H7 (cell line): ENCODE data around the gene GSPT2. TPM values are rescaled to one million over a fixed set of nuclear protein-coding genes. Genes with fewer than 3 reads are reported as not detected.

Experiments
- DNase-seq: peaks from one replicate; pipeline ENCODE4 v3.0.0; 2012
- H3K27me3 ChIP-seq: 2 replicates; pipeline ENCODE4 v1.6.0; 2011; ENCODE audit warnings: mild to moderate bottlenecking, low read length; ENCODE audit not compliant: control insufficient read depth, insufficient read depth
- H3K36me3 ChIP-seq: replicated peaks from 2 replicates; pipeline ENCODE4 v1.5.1; 2011; ENCODE audit warnings: low read length; ENCODE audit not compliant: control insufficient read depth, insufficient read depth
- H3K4me3 ChIP-seq: 2 replicates; pipeline ENCODE4 v1.5.1; 2011; ENCODE audit warnings: low read depth, mild to moderate bottlenecking, control low read depth, low read length, moderate library complexity; ENCODE audit not compliant: insufficient read depth
- total RNA-seq: library from RNA; depleted of rRNA; stranded (reverse); fragments of >200 nt; shearing (Covaris generic); gene quantifications from 2 replicates; pipeline ENCODE4 v1.2.3, GENCODE V29; 2014; rRNA removed

GSPT2 gene
- total RNA-seq, 1 experiment from 2014 or later = 14.2 TPM

DNA sequence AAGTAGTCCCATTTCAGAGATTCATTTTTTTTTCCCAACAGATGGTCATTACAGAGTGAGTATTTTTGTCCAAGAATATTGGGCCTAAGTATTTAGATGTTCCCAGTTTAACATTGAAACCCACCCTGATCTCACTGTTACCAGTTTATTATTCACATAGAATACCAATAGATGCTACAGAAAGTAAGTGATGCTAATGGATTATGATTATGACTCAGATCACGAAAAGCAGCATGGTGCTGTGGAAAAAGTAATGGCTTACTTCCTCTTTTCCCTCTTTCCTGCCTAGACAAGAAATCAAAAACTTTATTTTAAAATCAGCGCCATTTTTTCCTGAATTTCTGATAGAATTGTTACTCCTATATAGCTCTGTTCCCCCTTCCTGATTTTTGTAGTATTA is 51.9 kb downstream of the GSPT2 start:
- no peak for DNase-seq
- H3K27me3 ChIP-seq = no peaks in the 10 kb centered on the region
- no peaks in the 10 kb centered on the region for H3K36me3 ChIP-seq
- no peak overlapping the region for H3K4me3 ChIP-seq

Other genes starting within 250 kb of the GSPT2 start
- 33.0 and 35.0 TPM in 2 replicates for gene NUDT11, start 246.8 kb upstream of the GSPT2 start, total RNA-seq
- gene CENPVL3, start 124.5 kb upstream of the GSPT2 start, total RNA-seq = 1.5 and 3.9 TPM in 2 replicates
- 1.3 and 1.4 TPM in 2 replicates for gene CENPVL2, start 60.6 kb upstream of the GSPT2 start, total RNA-seq
- 1.3 and 1.4 TPM in 2 replicates for gene CENPVL1, start 32.9 kb upstream of the GSPT2 start, total RNA-seq
- 109 and 122 TPM in 2 replicates for gene MAGED1, start 150.2 kb downstream of the GSPT2 start, total RNA-seq